K562 (cell line): Measurements from ENCODE around the gene C22orf39. TPM values are rescaled to one million over a fixed set of nuclear protein-coding genes. Genes with fewer than 3 reads are reported as not detected.

Experiments
- FOXA1 ChIP-seq: fragments of 450-650 bp; IDR thresholded peaks from 2 replicates; pipeline ENCODE4 v1.6.1; 2016; ENCODE audit warnings: mild to moderate bottlenecking, borderline replicate concordance
- GATAD2A ChIP-seq: fragments of 450-650 bp; IDR thresholded peaks from 2 replicates; pipeline ENCODE4 v1.6.1; 2017
- NEUROD1 ChIP-seq: fragments of 150-350 bp; IDR thresholded peaks from 2 replicates; pipeline ENCODE4 v1.6.1; 2014; ENCODE audit warnings: borderline replicate concordance, low read length, low read depth; ENCODE audit not compliant: partially characterized antibody
- NR2F6 ChIP-seq: fragments of 450-650 bp; formaldehyde crosslinking; IDR thresholded peaks from 2 replicates; pipeline ENCODE4 v1.4.0; 2020; ENCODE audit warnings: mild to moderate bottlenecking
- PCBP2 ChIP-seq: fragments of 200-400 bp; formaldehyde crosslinking; IDR thresholded peaks from 2 replicates; pipeline ENCODE4 v1.6.1; 2018; ENCODE audit warnings: low read length, low read depth, mild to moderate bottlenecking, moderate library complexity; ENCODE audit not compliant: poor library complexity, severe bottlenecking
- RNF2 ChIP-seq: sonication (generic); IDR thresholded peaks from 2 replicates; pipeline ENCODE4 v1.6.1; 2016
- THRA ChIP-seq: fragments of 450-650 bp; IDR thresholded peaks from 2 replicates; pipeline ENCODE4 v1.6.1; 2017; ENCODE audit warnings: mild to moderate bottlenecking, moderate library complexity
- U2AF1 ChIP-seq: fragments of 200-400 bp; formaldehyde crosslinking; optimal IDR thresholded peaks from 2 replicates; pipeline ENCODE3; 2017; ENCODE audit warnings: mild to moderate bottlenecking, low read depth, low read length, moderate library complexity
- ZBTB33 ChIP-seq: sonication (generic); formaldehyde crosslinking; IDR thresholded peaks from 2 replicates; pipeline ENCODE4 v1.8.1; 2023; ENCODE audit warnings: mild to moderate bottlenecking, missing genetic modification reagents
- ZBTB34 ChIP-seq: fragments of 250-450 bp; sonication (Bioruptor Pico); IDR thresholded peaks from 2 replicates; pipeline ENCODE4 v1.8.0; 2021; ENCODE audit warnings: mild to moderate bottlenecking, moderate library complexity
- ZBTB8A ChIP-seq: fragments of 450-650 bp; IDR thresholded peaks from 2 replicates; pipeline ENCODE4 v1.6.1; 2018; ENCODE audit warnings: mild to moderate bottlenecking, moderate library complexity; ENCODE audit not compliant: partially characterized antibody
- ZNF75A ChIP-seq: fragments of 450-650 bp; formaldehyde crosslinking; IDR thresholded peaks from 2 replicates; pipeline ENCODE4 v1.4.0; 2020; ENCODE audit warnings: mild to moderate bottlenecking
- polyA plus RNA-seq, 8 experiments: library from polyadenylated mRNA; depleted of rRNA in 4 of 8; stranded (reverse) in 5 of 8; unstranded in 3 of 8; fragments of >200 nt; fragmentation: Nextera tagmentation in 2 of 8; fragmentation: Illumina TruSeq in 1 of 8; extraction: Ambion mirVana in 2 of 8; extraction: Trizol in 1 of 8; gene quantifications; 2 replicates each; pipeline versions ENCODE4 v1.2.1 to v1.2.3, GENCODE V29; 2011 to 2014; ENCODE audit warnings: inconsistent platforms in 1 of 8, missing spikeins in 1 of 8
- total RNA-seq, 7 experiments: library from RNA; depleted of rRNA in 6 of 7; stranded (reverse); fragments of >200 nt in 6 of 7; fragmentation: Illumina TruSeq in 2 of 7; extraction: Trizol in 2 of 7; gene quantifications; 2 replicates each; pipeline versions ENCODE4 v1.2.1 to v1.2.3, GENCODE V29; 2011 to 2021; ENCODE audit warnings: low replicate concordance in 1 of 7
- TF ChIP-seq, protein P1 (sequence below): fragments of 250-450 bp; sonication (Bioruptor Pico); IDR thresholded peaks from 2 replicates; pipeline ENCODE4 v1.4.0; 2020
- TF ChIP-seq, protein P2 (sequence below): fragments of 250-450 bp; sonication (Bioruptor Pico); IDR thresholded peaks from 2 replicates; pipeline ENCODE4 v1.5.0; 2021; ENCODE audit warnings: mild to moderate bottlenecking, moderate library complexity

Gene C22orf39
- total and polyA plus RNA-seq, 9 of the 15 experiments (the other 6 are each of a cell fraction or from before 2014, with no cell fraction given): 20.4 to 139 (median 66.8) TPM

- TF ChIP-seq ZBTB33 (CRISPR knock-in tag) (no peak), THRA (no peak), ZBTB8A (no peak), GATAD2A (no peak), ZNF75A (CRISPR knock-in tag) (no peak), U2AF1 (no peak), NEUROD1 (no peak), PCBP2 (no peak), FOXA1 (no peak), ZBTB34 (CRISPR knock-in tag) (no peak), NR2F6 (no peak), RNF2 (no peak)
- TF ChIP-seq, protein P1, sequence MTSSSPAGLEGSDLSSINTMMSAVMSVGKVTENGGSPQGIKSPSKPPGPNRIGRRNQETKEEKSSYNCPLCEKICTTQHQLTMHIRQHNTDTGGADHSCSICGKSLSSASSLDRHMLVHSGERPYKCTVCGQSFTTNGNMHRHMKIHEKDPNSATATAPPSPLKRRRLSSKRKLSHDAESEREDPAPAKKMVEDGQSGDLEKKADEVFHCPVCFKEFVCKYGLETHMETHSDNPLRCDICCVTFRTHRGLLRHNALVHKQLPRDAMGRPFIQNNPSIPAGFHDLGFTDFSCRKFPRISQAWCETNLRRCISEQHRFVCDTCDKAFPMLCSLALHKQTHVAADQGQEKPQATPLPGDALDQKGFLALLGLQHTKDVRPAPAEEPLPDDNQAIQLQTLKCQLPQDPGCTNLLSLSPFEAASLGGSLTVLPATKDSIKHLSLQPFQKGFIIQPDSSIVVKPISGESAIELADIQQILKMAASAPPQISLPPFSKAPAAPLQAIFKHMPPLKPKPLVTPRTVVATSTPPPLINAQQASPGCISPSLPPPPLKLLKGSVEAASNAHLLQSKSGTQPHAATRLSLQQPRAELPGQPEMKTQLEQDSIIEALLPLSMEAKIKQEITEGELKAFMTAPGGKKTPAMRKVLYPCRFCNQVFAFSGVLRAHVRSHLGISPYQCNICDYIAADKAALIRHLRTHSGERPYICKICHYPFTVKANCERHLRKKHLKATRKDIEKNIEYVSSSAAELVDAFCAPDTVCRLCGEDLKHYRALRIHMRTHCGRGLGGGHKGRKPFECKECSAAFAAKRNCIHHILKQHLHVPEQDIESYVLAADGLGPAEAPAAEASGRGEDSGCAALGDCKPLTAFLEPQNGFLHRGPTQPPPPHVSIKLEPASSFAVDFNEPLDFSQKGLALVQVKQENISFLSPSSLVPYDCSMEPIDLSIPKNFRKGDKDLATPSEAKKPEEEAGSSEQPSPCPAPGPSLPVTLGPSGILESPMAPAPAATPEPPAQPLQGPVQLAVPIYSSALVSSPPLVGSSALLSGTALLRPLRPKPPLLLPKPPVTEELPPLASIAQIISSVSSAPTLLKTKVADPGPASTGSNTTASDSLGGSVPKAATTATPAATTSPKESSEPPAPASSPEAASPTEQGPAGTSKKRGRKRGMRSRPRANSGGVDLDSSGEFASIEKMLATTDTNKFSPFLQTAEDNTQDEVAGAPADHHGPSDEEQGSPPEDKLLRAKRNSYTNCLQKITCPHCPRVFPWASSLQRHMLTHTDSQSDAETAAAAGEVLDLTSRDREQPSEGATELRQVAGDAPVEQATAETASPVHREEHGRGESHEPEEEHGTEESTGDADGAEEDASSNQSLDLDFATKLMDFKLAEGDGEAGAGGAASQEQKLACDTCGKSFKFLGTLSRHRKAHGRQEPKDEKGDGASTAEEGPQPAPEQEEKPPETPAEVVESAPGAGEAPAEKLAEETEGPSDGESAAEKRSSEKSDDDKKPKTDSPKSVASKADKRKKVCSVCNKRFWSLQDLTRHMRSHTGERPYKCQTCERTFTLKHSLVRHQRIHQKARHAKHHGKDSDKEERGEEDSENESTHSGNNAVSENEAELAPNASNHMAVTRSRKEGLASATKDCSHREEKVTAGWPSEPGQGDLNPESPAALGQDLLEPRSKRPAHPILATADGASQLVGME (CRISPR knock-in tag): 0 out of 2 replicates have a peak, but pooled peaks have one; percentile 61
- TF ChIP-seq, protein P2, sequence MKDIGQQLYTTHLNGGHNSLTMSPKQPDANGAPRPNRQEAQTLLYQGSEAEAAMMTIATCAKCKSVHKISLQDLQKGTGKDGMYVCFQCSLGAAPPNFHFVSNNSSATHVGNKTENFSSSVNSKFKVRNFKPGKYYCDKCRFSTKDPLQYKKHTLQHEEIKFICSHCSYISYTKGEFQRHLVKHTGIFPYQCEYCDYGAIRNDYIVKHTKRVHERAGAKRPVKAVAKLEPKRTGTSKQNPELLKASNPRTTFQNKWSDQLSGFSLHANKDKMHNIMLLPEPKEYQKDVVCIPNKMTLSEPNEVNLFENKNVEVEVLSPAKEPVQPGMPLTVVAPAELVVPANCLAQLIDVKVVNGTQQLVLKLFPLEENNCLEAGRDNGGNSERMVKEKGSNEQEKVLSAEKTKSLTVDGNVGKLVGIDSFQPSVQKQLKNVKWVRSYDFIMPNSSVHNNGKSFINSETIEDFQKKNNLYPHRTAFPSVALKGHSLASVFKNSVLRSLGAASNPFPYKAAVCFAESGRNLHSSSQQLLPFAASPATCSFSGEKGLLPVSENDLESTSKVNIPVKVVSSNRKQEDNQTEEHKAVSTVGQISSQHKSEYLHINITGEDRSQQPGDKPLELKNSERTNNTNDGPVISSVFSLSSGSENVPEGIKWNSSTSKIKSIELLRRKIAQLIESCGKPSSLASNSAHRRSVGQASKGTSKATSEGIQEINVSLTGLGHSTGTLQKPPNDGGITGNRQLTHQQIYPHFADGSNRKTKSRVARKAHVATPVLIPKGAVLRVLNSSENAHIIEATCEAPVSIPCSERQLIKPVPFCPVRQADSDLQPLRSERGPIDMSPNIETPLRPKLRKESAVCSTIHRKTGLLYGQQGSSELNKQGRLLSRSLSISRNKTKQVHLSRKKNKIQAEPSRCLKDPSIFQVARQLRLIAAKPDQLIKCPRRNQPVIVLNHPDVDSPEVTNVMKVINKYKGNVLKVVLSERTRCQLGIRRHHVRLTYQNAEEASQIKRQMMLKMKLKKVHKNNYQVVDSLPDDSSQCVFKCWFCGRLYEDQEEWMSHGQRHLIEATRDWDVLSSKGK (CRISPR knock-in tag): no peak
Observed at GRCh38 chr22:19448076-19448607, 631 bp upstream of the C22orf39 start (continued).
